DMS 273 treated with DMSO at 0.1 percent for 48 hours (cell line): ENCODE data around the gene CSTB.

Experiments
- DNase-seq: peaks from one replicate; lab custom pipeline; 2025; lab: John Stamatoyannopoulos, UW

Gene CSTB

DNA sequence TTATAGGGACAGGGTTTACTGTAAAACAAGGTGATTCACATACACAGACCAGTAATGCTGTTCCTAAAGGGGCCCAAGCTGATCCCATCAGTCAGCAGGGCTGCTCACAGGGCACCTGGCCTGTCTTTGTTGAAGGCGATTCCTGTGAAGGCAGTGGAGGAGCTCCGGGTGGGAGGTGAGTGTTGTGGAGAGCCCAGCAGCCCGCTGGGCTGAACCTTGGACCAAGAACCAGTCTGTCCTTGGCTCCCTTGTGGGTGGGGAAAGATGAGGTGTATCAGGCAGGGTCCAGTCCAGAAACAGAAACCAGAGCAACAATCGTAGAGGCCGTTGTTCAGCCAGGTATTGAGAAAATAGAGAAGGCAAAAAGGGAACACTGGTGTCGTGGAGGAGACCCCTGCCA is 44.6 kb downstream of the CSTB start:
- DNase-seq = no peak

DNA sequence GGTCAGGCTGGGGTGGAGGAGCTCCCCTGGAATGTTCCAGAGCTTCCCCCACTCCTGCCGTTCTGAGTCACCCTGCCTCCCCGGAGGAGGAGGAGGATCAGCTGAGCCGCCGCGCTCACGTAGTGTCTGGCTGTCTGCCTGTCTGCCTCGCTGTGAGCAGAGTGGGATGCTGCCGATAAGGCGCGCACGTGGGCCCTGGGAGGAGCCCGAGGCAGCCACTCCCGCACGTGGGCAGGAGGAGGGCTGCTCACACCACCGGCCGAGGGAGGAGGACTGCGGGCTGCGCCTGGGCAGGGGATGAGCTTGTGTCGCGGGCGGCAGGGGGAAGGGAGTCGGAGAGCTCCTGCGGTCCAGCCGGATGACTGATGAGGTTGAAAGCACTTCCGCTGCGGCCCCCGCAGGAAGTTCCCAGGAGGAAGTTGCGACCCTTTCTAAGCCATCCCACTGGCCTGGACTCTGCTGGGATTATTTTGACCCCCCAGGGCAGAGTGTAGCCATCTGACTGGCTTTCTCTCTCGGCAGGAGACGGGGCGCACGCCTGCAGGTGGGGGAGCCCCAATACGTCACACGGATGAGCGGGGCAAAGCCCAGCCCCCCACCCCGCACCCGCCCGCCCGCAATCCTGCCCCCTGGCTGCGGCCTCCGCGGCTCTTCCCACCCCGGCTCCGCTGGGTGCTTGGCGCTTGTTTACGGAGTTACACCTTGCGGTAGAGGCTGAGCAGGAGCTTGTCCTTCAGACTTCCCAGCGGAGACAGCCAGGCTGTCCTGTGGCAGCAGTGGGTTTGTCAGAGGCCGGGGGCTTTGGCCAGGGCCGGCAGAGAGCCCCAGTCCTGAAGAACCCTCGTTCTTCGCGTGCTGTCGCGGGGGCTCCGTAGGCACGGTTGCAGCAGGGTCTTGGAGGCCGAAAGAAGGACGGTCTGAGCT is 47.4 kb downstream of the CSTB start:
- DNase-seq = no peak

DNA sequence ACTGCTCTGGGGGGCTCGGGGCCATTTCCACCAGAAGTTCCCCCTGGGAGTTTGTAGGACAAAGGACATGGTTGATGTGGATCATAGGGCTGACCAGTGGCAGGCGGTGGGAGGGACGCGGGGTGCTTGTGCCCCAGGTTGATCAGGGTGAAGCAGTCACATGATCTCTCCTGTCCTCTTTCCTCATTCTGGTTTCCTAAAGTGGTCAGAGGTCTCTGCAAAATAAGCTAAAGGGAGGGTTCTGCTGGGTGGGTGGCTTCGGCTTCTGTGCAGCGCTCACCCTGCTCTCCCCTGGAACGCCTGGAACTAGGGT is 48.0 kb downstream of the CSTB start:
- no peak for DNase-seq

DNA sequence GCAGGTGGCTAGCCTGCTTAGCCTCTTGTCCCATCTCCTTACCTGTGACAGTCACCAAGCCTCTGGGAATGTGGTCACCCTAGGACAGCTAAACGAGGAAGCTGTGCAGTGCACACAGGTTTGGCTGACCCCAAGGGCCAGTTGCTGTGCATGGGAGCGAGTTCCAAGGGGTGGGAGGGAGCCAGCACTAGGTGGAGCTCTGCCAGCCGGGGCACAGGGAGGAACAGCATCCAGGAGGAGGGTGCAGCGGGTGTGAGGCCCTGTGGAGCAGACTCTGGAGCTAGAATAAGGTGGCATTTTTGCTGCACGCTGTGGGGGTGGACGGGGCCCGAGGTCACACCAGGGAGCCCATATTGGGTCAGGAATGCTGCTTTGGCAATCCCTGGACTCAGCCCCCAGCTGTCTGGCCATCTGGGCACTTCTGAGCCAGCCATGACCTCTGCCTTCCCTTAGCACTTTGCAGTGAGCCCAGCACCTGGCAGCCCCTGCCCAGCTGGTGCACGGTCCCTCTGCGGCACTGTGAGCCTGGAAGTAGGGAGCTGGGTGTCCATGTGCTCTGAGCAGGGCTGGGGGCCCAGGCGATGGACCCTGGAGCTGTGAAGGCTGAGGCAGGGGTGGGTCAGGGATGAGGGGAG is 48.5 kb downstream of the CSTB start:
- DNase-seq = peak; percentile 24

DNA sequence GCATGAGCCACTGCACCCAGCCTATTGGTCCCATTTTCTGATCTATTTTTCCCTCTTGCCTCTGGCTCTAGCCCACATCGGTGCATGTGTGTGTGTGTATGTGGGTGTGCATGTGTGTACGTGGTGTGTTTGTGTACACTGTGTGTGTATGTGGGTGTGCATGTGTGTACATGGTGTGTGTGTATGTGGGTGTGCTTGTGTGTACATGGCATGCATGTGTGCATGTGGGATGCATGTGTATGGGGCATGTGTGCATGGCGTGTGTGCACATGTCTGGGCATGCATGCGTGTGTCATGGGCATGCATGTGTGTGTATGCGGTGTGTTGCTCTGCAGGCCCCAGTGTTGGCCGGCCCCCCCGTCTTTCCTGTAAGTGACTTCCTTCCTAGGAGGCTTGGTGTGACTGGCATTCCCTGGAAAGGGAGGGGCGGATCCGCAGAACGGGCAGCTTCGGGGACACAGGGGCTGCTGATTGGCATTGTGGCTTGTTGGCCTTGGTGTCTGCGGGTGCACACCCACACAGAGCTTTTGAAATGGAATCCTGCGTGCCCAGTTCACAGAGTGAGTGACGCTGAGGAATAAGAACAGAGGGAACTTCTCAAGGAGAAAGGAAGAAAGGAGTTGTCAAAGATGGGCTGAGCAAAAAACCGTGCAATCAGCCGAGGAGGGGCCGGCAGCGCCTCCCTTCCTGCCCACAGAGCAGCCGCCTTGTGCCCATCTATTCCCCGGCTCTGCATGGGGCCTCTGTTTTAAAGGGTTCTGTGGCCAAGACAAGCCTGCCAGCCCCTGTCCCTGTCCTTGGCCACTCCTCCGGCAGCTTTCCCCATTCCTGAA is 49.2 kb downstream of the CSTB start:
- no peak for DNase-seq
